ENCODE measurements around the gene E4F1.

The E4F1 gene

GRCh38 chr16:2277466-2278271 is 54.3 kb downstream of the E4F1 start:
- no peak for DNase-seq

- no peak for DNase-seq
Observed at GRCh38 chr16:2278272-2278608, 54.8 kb downstream of the E4F1 start.

GRCh38 chr16:2278956-2279800 is 55.8 kb downstream of the E4F1 start:
- no peak for DNase-seq

- no peak for DNase-seq
Observed at GRCh38 chr16:2280461-2280860, 57.1 kb downstream of the E4F1 start.

GRCh38 chr16:2280981-2281542 is 57.7 kb downstream of the E4F1 start:
- DNase-seq: no peak

GRCh38 chr16:2282262-2282661 is 58.9 kb downstream of the E4F1 start:
- no peak for DNase-seq

- no peak for DNase-seq
Observed at GRCh38 chr16:2282866-2283555, 59.6 kb downstream of the E4F1 start.

GRCh38 chr16:2284001-2284770 is 60.8 kb downstream of the E4F1 start:
- DNase-seq: no peak

- DNase-seq: no peak
Observed at GRCh38 chr16:2284797-2285576, 61.6 kb downstream of the E4F1 start.
